Vagina (tissue), 2 donors: ENCODE measurements around the gene MAB21L4.

Source experiments
- POLR2A ChIP-seq, 2 donors: fragments of 450-650 bp; IDR thresholded peaks; one replicate each; pipeline ENCODE4 v1.6.1; 2017; ENCODE audit warnings: antibody characterized with exemption in 2 of 2, mild to moderate bottlenecking in 2 of 2, moderate library complexity in 2 of 2
- POLR2AphosphoS5 ChIP-seq, 2 donors: sonication (generic); formaldehyde crosslinking; IDR thresholded peaks; one replicate each; pipeline ENCODE4 v1.9.0; 2017; ENCODE audit warnings: antibody characterized with exemption in 2 of 2, mild to moderate bottlenecking in 2 of 2, low read depth in 1 of 2; ENCODE audit not compliant: insufficient read depth in 1 of 2
- TF ChIP-seq, protein P1 (sequence below), 3 experiments: fragments of 450-650 bp in 2 of 3; fragments of 200-600 bp in 1 of 3; sonication (generic) in 1 of 3; IDR thresholded peaks; one replicate each; pipeline ENCODE4 v1.5.1; 2017 to 2019; ENCODE audit warnings: antibody characterized with exemption in 3 of 3, mild to moderate bottlenecking in 2 of 3, moderate library complexity in 2 of 3

DNA sequence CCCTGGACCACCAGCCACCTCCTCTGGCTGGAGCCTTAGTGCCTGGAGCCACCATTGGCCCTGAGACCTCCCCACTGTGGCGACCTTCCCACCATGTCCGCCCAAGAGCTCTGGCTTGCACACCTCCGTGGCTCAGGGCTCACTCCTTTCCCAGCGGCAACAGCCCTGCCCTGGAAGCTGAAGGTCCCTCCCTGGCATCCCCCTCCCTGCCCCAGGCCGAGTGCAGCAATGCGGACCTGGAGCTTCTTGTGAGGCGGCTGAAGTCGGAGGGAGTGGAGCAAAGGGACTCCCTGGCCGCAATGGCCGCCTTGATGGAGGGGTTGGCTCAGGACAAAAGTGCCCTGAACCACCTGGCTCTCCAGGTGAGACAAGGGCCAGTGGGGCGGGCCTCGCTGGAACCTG is 38.7 kb upstream of the MAB21L4 start:
- TF ChIP-seq, protein P1, sequence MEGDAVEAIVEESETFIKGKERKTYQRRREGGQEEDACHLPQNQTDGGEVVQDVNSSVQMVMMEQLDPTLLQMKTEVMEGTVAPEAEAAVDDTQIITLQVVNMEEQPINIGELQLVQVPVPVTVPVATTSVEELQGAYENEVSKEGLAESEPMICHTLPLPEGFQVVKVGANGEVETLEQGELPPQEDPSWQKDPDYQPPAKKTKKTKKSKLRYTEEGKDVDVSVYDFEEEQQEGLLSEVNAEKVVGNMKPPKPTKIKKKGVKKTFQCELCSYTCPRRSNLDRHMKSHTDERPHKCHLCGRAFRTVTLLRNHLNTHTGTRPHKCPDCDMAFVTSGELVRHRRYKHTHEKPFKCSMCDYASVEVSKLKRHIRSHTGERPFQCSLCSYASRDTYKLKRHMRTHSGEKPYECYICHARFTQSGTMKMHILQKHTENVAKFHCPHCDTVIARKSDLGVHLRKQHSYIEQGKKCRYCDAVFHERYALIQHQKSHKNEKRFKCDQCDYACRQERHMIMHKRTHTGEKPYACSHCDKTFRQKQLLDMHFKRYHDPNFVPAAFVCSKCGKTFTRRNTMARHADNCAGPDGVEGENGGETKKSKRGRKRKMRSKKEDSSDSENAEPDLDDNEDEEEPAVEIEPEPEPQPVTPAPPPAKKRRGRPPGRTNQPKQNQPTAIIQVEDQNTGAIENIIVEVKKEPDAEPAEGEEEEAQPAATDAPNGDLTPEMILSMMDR (IDR thresholded peaks at IDR 0.05): no peak
- TF ChIP-seq POLR2A (IDR thresholded peaks at IDR 0.05) (no peak), POLR2AphosphoS5 (IDR thresholded peaks at IDR 0.05; ENCODE audit: insufficient read depth in 1 of 2, low read depth in 1 of 2) (no peak)
